Epithelial cell of proximal tubule (primary cell): ENCODE results near the gene GOLPH3. TPM values are rescaled to one million over a fixed set of nuclear protein-coding genes. Genes with fewer than 3 reads are reported as not detected.

Experiments used
- DNase-seq: peaks from one replicate; pipeline ENCODE4 v3.0.0-alpha.2; 2011; ENCODE audit warnings: low read depth
- H3K4me3 ChIP-seq: 2 replicates; pipeline ENCODE4 v1.5.1; 2011; ENCODE audit warnings: low read depth, mild to moderate bottlenecking, low read length
- CTCF ChIP-seq: conservative IDR thresholded peaks from 2 replicates; pipeline ENCODE4 v1.5.1; 2012; ENCODE audit warnings: low read depth, mild to moderate bottlenecking, low read length
- total RNA-seq: library from RNA; depleted of rRNA; stranded (reverse); fragments of >200 nt; gene quantifications from 2 replicates; pipeline ENCODE4 v1.2.3, GENCODE V29; 2015

GOLPH3 gene
- total RNA-seq, 1 donor from 2014 or later, result 65.0 TPM

- no peak for TF ChIP-seq CTCF
- no peak for DNase-seq
- H3K4me3 ChIP-seq, result no peak overlapping the region
Observed at GRCh38 chr5:32094691-32095090, 79.4 kb downstream of the GOLPH3 start.

- H3K4me3 ChIP-seq, result no peak overlapping the region
- TF ChIP-seq CTCF, result peak; percentile 81
- DNase-seq, result no peak
Observed at GRCh38 chr5:32092938-32093812, 80.9 kb downstream of the GOLPH3 start.

- TF ChIP-seq CTCF, result no peak
- no peak for DNase-seq
- no peak overlapping the region for H3K4me3 ChIP-seq
Observed at GRCh38 chr5:32090755-32091128, 83.4 kb downstream of the GOLPH3 start.

GRCh38 chr5:32090026-32090754 lies 83.9 kb downstream of the GOLPH3 start:
- TF ChIP-seq CTCF, result no peak
- H3K4me3 ChIP-seq, result no peak overlapping the region
- DNase-seq, result no peak

- DNase-seq, result no peak
- no peak for TF ChIP-seq CTCF
- no peak overlapping the region for H3K4me3 ChIP-seq
Observed at GRCh38 chr5:32089146-32090000, 84.7 kb downstream of the GOLPH3 start.

- TF ChIP-seq CTCF, result no peak
- no peak overlapping the region for H3K4me3 ChIP-seq
- DNase-seq, result no peak
Observed at GRCh38 chr5:32088214-32088613, 85.9 kb downstream of the GOLPH3 start.
